Measurements from ENCODE around the gene ITGBL1.

ITGBL1 gene

DNA sequence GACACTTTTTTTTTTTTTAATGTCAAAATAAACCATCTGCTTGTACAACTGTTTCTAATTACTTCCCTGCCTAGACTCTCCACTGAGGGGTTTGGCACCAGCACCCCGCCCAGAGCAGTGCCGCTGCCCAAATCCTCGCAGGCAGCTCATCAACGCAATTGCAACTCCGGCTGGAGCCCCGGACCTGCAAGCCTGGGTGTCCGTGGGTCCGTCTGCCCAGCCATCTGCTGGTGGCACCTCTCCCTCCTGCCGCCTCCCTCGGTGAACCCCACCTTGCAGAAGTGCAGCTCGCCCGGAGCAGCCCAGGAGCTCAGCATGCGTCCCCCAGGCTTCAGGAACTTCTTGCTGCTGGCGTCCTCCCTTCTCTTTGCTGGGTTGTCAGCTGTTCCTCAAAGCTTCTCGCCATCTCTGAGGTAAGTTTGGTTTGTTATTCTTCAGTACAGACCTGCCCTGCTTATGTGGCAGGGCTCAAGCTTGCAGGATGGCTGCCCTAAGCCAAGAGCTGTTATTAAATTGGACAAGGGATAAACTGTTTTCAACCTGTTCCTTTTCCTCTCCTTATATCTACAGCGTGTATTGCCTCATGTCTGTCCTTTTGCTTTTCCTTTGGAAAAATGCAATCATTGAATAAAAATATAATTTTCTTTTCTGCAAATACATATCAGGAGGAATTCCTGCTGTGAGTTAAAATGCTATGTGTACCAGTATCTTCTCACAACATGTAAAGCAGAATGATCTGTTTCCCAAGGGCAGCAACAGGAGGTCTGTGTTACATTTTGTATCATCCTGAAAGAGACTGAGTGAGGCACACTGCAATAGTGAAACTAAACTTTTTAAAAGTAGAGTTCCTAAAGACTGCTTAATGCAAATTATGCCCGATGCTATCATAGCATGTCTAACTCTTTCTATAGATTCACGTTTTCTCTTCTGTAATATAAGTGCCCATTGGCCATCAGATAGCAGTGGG lies at the start of gene ITGBL1:
ITGBL1 (plus strand) TSS at position 157 of the 967 bp plus-strand sequence; CDS start at position 316, 159 bp downstream.
- H3K27ac Mint-ChIP-seq: no peak within 1 kb of the TSS
- no peak within 1 kb of the TSS for H3K4me3 Mint-ChIP-seq

DNA sequence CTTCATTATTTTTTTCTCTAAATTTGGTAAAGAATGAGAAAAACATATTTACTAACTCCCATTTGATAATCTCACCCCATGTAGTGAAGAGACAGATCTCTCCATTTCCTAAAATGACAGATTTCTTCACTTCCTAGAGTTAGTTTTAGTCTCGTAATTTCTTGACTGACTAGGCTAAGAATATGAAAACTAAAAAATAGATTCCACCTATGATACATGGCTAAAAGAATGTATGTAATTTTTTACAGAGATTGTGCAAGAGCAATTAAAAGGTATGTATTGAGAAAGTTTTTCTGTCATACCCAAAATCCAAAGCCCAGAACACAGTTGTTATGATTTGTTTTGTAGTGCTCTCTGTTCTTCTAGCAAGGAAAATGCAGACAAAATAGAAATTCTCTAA lies 45.7 kb upstream of the ITGBL1 start:
- no peak overlapping the region for H3K27ac Mint-ChIP-seq
- peaks cover 7% of the 10 kb centered on the region for H3K27me3 Mint-ChIP-seq (ENCODE audit: low read depth, poor library complexity)
- no peak for DNase-seq
- no peaks in the 10 kb centered on the region for H3K9me3 Mint-ChIP-seq
- H3K4me1 Mint-ChIP-seq: no peaks in the 10 kb centered on the region
- no peaks in the 10 kb centered on the region for H3K36me3 Mint-ChIP-seq (ENCODE audit: low read depth)
- TF ChIP-seq, protein P1, sequence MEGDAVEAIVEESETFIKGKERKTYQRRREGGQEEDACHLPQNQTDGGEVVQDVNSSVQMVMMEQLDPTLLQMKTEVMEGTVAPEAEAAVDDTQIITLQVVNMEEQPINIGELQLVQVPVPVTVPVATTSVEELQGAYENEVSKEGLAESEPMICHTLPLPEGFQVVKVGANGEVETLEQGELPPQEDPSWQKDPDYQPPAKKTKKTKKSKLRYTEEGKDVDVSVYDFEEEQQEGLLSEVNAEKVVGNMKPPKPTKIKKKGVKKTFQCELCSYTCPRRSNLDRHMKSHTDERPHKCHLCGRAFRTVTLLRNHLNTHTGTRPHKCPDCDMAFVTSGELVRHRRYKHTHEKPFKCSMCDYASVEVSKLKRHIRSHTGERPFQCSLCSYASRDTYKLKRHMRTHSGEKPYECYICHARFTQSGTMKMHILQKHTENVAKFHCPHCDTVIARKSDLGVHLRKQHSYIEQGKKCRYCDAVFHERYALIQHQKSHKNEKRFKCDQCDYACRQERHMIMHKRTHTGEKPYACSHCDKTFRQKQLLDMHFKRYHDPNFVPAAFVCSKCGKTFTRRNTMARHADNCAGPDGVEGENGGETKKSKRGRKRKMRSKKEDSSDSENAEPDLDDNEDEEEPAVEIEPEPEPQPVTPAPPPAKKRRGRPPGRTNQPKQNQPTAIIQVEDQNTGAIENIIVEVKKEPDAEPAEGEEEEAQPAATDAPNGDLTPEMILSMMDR (IDR thresholded peaks at IDR 0.05): no peak
- no peak overlapping the region for H3K4me3 Mint-ChIP-seq

More for the DNA sequence above, at the start of gene ITGBL1:
- Mint-ChIP-seq H3K9me3 (no peaks in the 10 kb centered on the region), H3K27me3 (ENCODE audit: low read depth, poor library complexity) (peaks cover 7% of the 10 kb centered on the region), H3K4me1 (no peaks in the 10 kb centered on the region), H3K36me3 (ENCODE audit: low read depth) (no peaks in the 10 kb centered on the region)
- no peak for DNase-seq
- TF ChIP-seq, protein P1 (IDR thresholded peaks at IDR 0.05): no peak

- Mint-ChIP-seq H3K9me3 (no peaks in the 10 kb centered on the region), H3K27me3 (ENCODE audit: low read depth, poor library complexity) (peaks cover 16% of the 10 kb centered on the region), H3K27ac (no peak overlapping the region), H3K36me3 (ENCODE audit: low read depth) (no peaks in the 10 kb centered on the region), H3K4me1 (no peaks in the 10 kb centered on the region), H3K4me3 (no peak overlapping the region)
- no peak for DNase-seq
- TF ChIP-seq, protein P1 (IDR thresholded peaks at IDR 0.05): no peak
Observed at GRCh38 chr13:101408154-101408553, 44.3 kb upstream of the ITGBL1 start.

GRCh38 chr13:101408992-101409656 lies 43.4 kb upstream of the ITGBL1 start:
- Mint-ChIP-seq H3K9me3 (no peaks in the 10 kb centered on the region), H3K4me3 (no peak overlapping the region), H3K36me3 (ENCODE audit: low read depth) (no peaks in the 10 kb centered on the region), H3K27ac (no peak overlapping the region), H3K4me1 (no peaks in the 10 kb centered on the region), H3K27me3 (ENCODE audit: low read depth, poor library complexity) (peaks cover 23% of the 10 kb centered on the region)
- TF ChIP-seq, protein P1 (IDR thresholded peaks at IDR 0.05): no peak
- no peak for DNase-seq

GRCh38 chr13:101412076-101412475 lies 40.4 kb upstream of the ITGBL1 start:
- TF ChIP-seq, protein P1 (IDR thresholded peaks at IDR 0.05): no peak
- no peaks in the 10 kb centered on the region for H3K9me3 Mint-ChIP-seq
- H3K36me3 Mint-ChIP-seq (ENCODE audit: low read depth): no peaks in the 10 kb centered on the region
- no peak overlapping the region for H3K27ac Mint-ChIP-seq
- H3K27me3 Mint-ChIP-seq (ENCODE audit: low read depth, poor library complexity): peaks cover 45% of the 10 kb centered on the region
- H3K4me3 Mint-ChIP-seq: no peak overlapping the region
- DNase-seq: no peak
- H3K4me1 Mint-ChIP-seq: peaks cover 6% of the 10 kb centered on the region

Data from nephron progenitor cell (in vitro differentiated cells).